GM10847 (cell line): ENCODE measurements around the gene TBC1D7.

Experiments
- POLR2A ChIP-seq: IDR thresholded peaks from 2 replicates; pipeline ENCODE4 v1.6.1; 2011; ENCODE audit not compliant: insufficient read length; ENCODE audit errors: extremely low read depth

Gene TBC1D7

GRCh38 chr6:13328076-13328874 is at the start of gene TBC1D7:
Gene TBC1D7, minus strand, starts transcription at chr6:13328537. Its CDS starts 1,639 bp downstream, at chr6:13326898.
- TF ChIP-seq POLR2A, result peak; percentile 87

DNA sequence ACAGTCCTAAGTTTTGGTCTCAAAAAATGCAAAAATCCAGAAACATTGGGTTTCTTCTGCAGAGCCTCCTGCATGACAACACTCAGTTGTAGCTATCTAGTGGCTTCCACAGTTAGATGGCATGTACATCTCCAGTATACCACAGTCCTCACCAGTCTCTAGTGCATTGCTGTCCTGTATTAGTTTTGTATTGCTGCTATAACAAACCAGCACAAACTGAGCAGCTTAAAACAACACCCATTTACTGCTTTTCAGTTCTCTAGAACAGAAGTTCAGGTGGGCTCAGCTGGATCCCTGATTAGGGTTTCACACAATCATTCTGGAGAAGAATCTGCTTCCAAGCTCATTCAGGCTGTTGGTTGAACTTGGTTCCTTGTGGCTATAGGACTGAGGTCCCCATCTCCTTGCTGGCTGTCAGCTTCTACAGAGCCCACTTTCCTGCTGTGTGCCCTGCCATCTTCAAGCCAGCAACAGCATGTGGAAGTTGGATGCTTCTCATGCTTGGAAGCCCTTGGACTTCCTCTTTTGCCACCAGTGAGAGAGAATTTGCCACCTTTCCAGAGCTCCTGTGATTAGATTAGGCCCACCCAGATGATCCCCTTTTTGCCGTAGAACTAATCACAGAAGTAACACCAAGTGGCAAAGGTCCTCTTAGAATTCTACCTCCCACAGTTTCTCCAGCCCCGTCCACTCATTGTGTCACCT is 48.9 kb upstream of the TBC1D7 start:
- TF ChIP-seq POLR2A, result no peak

GRCh38 chr6:13375360-13375878 is 47.1 kb upstream of the TBC1D7 start:
- TF ChIP-seq POLR2A, result no peak

DNA sequence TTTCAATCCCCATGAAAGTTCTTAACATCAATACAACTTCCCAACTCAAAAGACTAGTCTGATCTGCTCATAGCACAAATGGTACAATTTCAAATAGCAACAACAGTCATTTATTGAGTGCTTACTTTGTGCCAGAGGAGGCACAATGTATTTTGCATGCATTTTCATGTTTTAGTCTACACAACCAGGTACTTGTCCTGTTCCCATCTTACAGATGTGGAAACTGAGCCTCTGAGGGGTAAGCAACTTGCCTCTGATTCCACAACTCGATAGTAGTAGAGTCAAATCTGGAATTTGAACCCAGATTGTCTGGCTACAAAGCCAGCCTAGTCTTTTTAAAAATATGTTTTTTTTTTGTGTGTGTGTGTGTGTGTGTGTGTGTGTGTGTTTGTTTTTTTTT is 45.6 kb upstream of the TBC1D7 start:
- no peak for TF ChIP-seq POLR2A

- TF ChIP-seq POLR2A, result no peak
These were observed 45.1 kb upstream of the TBC1D7 start for GRCh38 chr6:13373488-13373886.

DNA sequence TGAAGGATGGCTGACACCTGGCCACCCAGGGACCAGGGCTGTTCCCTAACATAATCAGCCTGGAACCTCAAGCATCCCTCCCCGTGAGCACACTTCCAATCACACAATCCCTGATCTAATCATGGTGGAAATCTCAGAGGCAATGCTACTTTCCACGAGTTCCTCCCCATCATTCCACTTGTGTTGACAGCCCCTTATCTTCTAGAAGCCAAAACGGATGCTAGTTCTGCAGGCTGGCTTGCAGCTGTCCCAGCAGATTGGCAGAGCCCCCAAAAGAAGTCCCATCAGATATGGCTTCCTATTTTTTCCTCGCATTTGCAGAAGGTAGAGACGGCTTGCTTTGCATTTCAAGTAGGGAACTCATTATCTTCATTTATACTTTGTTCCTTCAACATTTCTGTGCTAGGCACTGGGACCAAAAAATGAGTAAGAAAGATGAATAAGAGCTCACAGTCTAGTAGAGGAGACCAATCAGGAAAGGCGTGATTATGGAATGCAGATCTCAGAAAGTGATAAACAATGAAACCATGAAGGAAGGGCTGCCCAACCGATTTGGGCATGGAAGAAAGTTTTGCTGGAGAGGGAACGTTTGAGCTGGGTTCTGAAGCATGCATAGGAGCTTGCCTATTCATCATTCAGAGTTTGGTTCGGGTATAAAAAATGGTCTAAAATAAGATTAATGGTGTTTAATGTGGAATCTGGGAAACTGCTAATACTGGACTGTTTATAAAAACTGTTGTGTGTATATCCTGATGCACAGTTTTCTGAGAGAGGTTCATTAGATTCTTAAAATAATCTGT is 44.6 kb upstream of the TBC1D7 start:
- TF ChIP-seq POLR2A, result no peak

DNA sequence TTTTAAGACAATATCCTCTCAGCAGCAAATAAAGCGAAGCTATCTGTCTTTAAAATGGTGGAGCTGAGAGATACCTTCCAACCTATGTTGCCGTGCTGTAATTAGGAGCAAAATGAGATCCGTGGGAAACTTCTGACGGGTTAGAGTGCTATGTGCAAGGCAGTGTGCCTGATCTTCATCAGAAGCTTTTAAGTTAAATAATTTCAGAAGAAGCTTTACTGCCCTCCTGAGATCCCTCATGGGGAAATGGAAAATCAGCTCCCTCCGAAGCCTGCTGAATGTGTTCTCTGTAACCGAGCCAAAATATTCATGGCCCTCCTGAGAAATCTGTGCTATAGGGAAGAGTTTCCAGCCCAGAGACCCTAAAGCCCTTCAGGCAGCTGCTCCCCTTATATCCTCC is 43.7 kb upstream of the TBC1D7 start:
- no peak for TF ChIP-seq POLR2A

- no peak for TF ChIP-seq POLR2A
These were observed 43.2 kb upstream of the TBC1D7 start for GRCh38 chr6:13371421-13372072.

DNA sequence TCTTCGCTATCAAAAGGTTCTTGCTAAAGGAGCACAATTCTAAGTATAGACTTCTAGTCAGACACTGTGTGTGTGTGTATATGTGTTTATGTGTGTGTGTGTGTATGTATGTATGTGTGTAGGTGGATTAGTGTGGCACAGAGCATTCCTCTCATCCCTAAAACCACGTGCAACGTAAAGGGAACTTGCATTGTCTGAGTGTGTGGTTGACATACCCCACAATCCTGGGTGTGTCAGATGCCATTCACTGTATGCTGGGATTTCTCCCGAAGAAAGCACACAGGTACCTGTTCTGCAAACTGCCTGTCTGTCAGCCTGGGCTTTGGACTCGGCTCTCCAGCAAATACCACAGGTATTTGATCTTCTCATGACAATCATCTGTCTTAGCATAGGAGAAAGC is 42.3 kb upstream of the TBC1D7 start:
- no peak for TF ChIP-seq POLR2A

- no peak for TF ChIP-seq POLR2A
These were observed 41.3 kb upstream of the TBC1D7 start for GRCh38 chr6:13369591-13369990.

DNA sequence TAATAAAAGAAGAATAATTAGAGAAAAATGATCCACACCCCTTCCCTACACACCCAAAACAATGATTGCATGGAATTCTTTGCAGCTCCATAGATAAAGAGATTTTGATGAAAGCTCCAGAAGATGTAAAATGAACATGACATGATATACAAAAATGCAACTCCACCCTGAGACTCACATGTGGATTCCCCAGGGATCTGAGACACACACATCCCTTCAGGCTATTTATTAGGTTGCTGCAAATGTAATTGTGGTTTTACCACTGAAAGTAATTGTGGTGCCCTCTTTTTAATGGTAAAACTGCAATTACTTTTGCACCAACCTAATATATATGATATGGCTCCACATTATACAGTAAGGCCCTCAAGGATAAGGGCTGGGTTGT is 40.4 kb upstream of the TBC1D7 start:
- TF ChIP-seq POLR2A, result no peak

GRCh38 chr6:13368079-13368730 is 39.9 kb upstream of the TBC1D7 start:
- no peak for TF ChIP-seq POLR2A

DNA sequence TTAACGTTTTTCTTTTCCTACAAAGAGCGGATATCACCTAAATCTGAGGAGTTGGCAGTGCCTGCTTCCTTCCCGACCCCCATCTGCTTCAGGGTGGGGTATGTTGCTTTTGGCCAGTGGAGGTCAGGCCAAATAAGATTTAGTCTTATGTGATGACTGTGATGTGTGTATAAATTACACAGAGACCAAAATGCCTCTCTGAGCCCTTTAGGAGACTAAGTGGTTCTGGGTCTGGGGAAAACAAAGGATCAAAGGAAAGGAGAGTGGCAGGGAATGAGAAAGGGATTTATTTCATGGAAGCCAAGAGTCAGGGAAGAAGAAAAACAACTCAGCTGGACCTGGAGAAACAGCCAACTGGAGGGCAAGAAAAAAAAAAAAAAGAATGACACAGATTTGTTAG is 39.1 kb upstream of the TBC1D7 start:
- no peak for TF ChIP-seq POLR2A

DNA sequence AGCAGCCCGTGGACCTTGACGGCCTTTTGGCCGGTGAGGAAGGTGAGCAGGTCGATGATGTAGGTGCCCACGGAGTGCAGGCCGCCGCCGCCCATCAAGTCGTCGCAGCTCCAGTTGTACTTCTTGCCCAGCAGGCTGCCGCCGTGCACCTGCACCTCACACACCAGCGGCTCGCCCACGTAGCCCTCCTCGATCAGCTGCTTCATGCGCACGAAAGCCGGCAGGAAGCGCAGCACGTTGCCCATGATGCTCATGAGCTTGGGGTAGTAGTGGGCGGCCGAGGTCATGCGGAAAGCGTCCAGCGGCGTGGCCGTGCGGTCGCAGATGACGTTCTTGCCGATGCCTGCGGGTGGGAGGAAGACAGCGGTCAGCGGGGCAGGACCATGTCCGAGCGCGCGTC is 37.0 kb upstream of the TBC1D7 start:
- no peak for TF ChIP-seq POLR2A
